ENCODE results near the gene TUBGCP2. TPM values are rescaled to one million over a fixed set of nuclear protein-coding genes. Genes with fewer than 3 reads are reported as not detected.

The TUBGCP2 gene
- total and polyA plus RNA-seq, 2 of the 13 experiments (the other 11 are each of a cell fraction or from before 2014, with no cell fraction given): 21.3 to 34.5 TPM

DNA sequence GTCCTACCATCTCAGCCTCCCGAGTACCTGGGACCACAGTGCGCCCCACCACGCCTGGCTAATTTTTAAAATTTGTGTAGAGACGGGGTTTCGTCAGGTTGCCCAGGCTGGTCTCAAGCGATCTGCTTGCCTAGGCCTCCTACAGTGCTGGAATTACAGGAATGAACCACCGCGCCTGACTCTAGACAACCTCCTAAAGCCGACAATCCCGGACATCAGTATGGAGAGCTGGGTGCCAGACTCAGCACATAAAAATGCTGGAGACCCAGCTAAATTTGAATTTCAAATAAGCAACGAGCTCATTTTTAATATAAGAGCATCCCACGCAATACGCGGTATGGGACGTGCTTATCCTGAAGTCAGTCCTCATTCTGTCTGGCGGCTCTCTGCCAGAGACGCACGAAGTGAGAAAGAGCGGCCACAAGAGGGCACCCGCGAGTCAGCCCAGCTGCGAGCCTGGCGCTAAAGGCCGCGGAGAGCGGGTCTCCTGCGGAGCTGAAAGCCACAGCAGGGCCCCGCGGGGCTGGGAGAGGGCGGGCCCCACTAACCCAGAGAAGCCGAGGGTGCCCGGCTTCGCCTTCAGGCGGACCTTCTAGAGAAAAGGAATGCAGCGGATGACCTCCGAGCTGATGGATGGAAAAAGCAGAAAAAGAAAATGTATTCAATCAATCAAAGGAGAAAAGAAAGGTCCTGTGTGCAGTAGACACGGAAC is 21.0 kb upstream of the TUBGCP2 start (continued):
- TF ChIP-seq THRA (CRISPR knock-in tag; IDR thresholded peaks at IDR 0.05; ENCODE audit: borderline replicate concordance) (0 out of 2 replicates have a peak, but pooled peaks have one; percentile 40), ZBTB33 (CRISPR knock-in tag; IDR thresholded peaks at IDR 0.05) (0 out of 2 replicates have a peak, but pooled peaks have one; percentile 9), ZSCAN25 (CRISPR knock-in tag; IDR thresholded peaks at IDR 0.05) (peak; percentile 36; the same call in 1 of the 2 replicates), TP53 (CRISPR knock-in tag; conservative IDR thresholded peaks at IDR 0.05) (0 out of 2 replicates have a peak, but pooled peaks have one; percentile 61), THAP11 (CRISPR knock-in tag; IDR thresholded peaks at IDR 0.05) (0 out of 2 replicates have a peak, but pooled peaks have one; percentile 40), KAT2B (IDR thresholded peaks at IDR 0.05; ENCODE audit: borderline replicate concordance, low read depth, low read length) (no peak), SOX13 (IDR thresholded peaks at IDR 0.05) (no peak), SOX13 (CRISPR knock-in tag; conservative IDR thresholded peaks at IDR 0.05 in 1 of 2, IDR thresholded peaks at IDR 0.05 in 1 of 2) (peak in 1 of 2 experiments; percentile 13; a peak in 1 of 4 replicates), ZNF619 (CRISPR knock-in tag; IDR thresholded peaks at IDR 0.05) (no peak), ASH2L (IDR thresholded peaks at IDR 0.05; ENCODE audit: insufficient read length, low read depth, low read length) (no peak), SIX1 (CRISPR knock-in tag; IDR thresholded peaks at IDR 0.05; ENCODE audit: borderline replicate concordance) (no peak), RCOR2 (CRISPR knock-in tag; IDR thresholded peaks at IDR 0.05) (no peak), ZNF501 (CRISPR knock-in tag; IDR thresholded peaks at IDR 0.05) (peak; percentile 53; the same call in 1 of the 2 replicates), ATF7-NPFF (CRISPR knock-in tag; IDR thresholded peaks at IDR 0.05; ENCODE audit: low read depth) (no peak), FOSL2 (CRISPR knock-in tag; IDR thresholded peaks at IDR 0.05) (0 out of 2 replicates have a peak, but pooled peaks have one; percentile 30), U2AF1 (optimal IDR thresholded peaks at IDR 0.05; ENCODE audit: low read depth, low read length) (no peak), ZFY (CRISPR knock-in tag; IDR thresholded peaks at IDR 0.05) (peak; percentile 69), HDAC1 (CRISPR knock-in tag; IDR thresholded peaks at IDR 0.05) (0 out of 2 replicates have a peak, but pooled peaks have one; percentile 27), ZNF577 (CRISPR knock-in tag; IDR thresholded peaks at IDR 0.05; ENCODE audit: borderline replicate concordance, low read depth) (no peak), JUN (CRISPR knock-in tag; IDR thresholded peaks at IDR 0.05) (no peak), CREM (IDR thresholded peaks at IDR 0.05) (no peak), CREM (CRISPR knock-in tag; IDR thresholded peaks at IDR 0.05) (no peak), SMAD3 (CRISPR knock-in tag; IDR thresholded peaks at IDR 0.05) (peak; percentile 47; the same call in 1 of the 2 replicates)
- TF ChIP-seq, protein P1, sequence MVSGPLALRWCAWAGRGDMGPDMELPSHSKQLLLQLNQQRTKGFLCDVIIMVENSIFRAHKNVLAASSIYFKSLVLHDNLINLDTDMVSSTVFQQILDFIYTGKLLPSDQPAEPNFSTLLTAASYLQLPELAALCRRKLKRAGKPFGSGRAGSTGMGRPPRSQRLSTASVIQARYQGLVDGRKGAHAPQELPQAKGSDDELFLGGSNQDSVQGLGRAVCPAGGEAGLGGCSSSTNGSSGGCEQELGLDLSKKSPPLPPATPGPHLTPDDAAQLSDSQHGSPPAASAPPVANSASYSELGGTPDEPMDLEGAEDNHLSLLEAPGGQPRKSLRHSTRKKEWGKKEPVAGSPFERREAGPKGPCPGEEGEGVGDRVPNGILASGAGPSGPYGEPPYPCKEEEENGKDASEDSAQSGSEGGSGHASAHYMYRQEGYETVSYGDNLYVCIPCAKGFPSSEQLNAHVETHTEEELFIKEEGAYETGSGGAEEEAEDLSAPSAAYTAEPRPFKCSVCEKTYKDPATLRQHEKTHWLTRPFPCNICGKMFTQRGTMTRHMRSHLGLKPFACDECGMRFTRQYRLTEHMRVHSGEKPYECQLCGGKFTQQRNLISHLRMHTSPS (CRISPR knock-in tag; IDR thresholded peaks at IDR 0.05; ENCODE audit: low read depth): no peak
